Loucy (cell line): ENCODE results near the gene COMMD7.

Experiments used
- H2AFZ ChIP-seq: fragments of 200-600 bp; sonication (generic); 2 replicates; pipeline ENCODE4 v1.6.0; 2016; ENCODE audit warnings: antibody characterized with exemption, mild to moderate bottlenecking, low read length, moderate library complexity
- H3F3A ChIP-seq: fragments of 200-600 bp; 2 replicates; pipeline ENCODE4 v1.6.0; 2016; ENCODE audit warnings: antibody characterized with exemption, low read depth, mild to moderate bottlenecking
- H3K27me3 ChIP-seq: fragments of 200-600 bp; sonication (generic); 2 replicates; pipeline ENCODE4 v1.6.1; 2014; ENCODE audit warnings: low read length, mild to moderate bottlenecking; ENCODE audit not compliant: insufficient read depth, poor library complexity, severe bottlenecking
- H3K36me3 ChIP-seq: fragments of 200-600 bp; sonication (generic); 2 replicates; pipeline ENCODE4 v1.6.1; 2016; ENCODE audit warnings: low read length; ENCODE audit not compliant: insufficient read depth
- H3K4me1 ChIP-seq: fragments of 200-600 bp; sonication (generic); 2 replicates; pipeline ENCODE4 v1.5.1; 2014; ENCODE audit warnings: low read length, mild to moderate bottlenecking; ENCODE audit not compliant: insufficient read depth, poor library complexity, severe bottlenecking
- H3K4me2 ChIP-seq: fragments of 200-600 bp; sonication (generic); 2 replicates; pipeline ENCODE4 v1.6.0; 2014; ENCODE audit warnings: antibody characterized with exemption, low read length, low read depth, mild to moderate bottlenecking; ENCODE audit not compliant: poor library complexity, severe bottlenecking
- H3K4me3 ChIP-seq: fragments of 200-600 bp; sonication (generic); 2 replicates; pipeline ENCODE4 v1.5.1; 2014; ENCODE audit warnings: low read length, mild to moderate bottlenecking, mixed read lengths; ENCODE audit not compliant: poor library complexity, severe bottlenecking
- H3K79me2 ChIP-seq: fragments of 200-600 bp; sonication (generic); 2 replicates; pipeline ENCODE4 v1.6.1; 2014; ENCODE audit warnings: low read length; ENCODE audit not compliant: insufficient read depth
- H3K9ac ChIP-seq: fragments of 200-600 bp; sonication (generic); 2 replicates; pipeline ENCODE4 v1.6.0; 2014; ENCODE audit warnings: mild to moderate bottlenecking, low read depth, low read length, moderate library complexity; ENCODE audit not compliant: poor library complexity, severe bottlenecking
- H3K9me2 ChIP-seq: fragments of 200-600 bp; sonication (generic); replicated peaks from 2 replicates; pipeline ENCODE4 v1.6.1; 2016; ENCODE audit warnings: low read depth, low read length, mixed read lengths
- H3K9me3 ChIP-seq: fragments of 200-600 bp; sonication (generic); 2 replicates; pipeline ENCODE4 v1.6.1; 2014; ENCODE audit warnings: mild to moderate bottlenecking, antibody characterized with exemption, low read length, low read depth; ENCODE audit not compliant: insufficient read depth
- H4K20me1 ChIP-seq: fragments of 200-600 bp; sonication (generic); 2 replicates; pipeline ENCODE4 v1.6.0; 2014; ENCODE audit warnings: antibody characterized with exemption, low read length, mild to moderate bottlenecking; ENCODE audit not compliant: insufficient read depth, poor library complexity, severe bottlenecking
- CTCF ChIP-seq: fragments of 200-600 bp; sonication (generic); conservative IDR thresholded peaks from 2 replicates; pipeline ENCODE4 v1.5.1; 2014; ENCODE audit warnings: mild to moderate bottlenecking, antibody characterized with exemption, low read length
- EZH2phosphoT487 ChIP-seq: fragments of 200-600 bp; IDR thresholded peaks from 2 replicates; pipeline ENCODE4 v1.6.1; 2018; ENCODE audit warnings: antibody characterized with exemption, mild to moderate bottlenecking, moderate library complexity, borderline replicate concordance

COMMD7 gene

GRCh38 chr20:32660661-32661060, 82.6 kb downstream of the COMMD7 start:
- no peak overlapping the region for H3K9ac ChIP-seq
- no peaks in the 10 kb centered on the region for H3K36me3 ChIP-seq
- no peaks in the 10 kb centered on the region for H4K20me1 ChIP-seq
- H3F3A ChIP-seq, result no peaks in the 10 kb centered on the region
- H3K9me2 ChIP-seq, result no peaks in the 10 kb centered on the region
- H3K9me3 ChIP-seq, result peaks cover 5% of the 10 kb centered on the region; the same call in 1 of the 2 replicates
- H3K27me3 ChIP-seq, result no peaks in the 10 kb centered on the region
- peaks cover 9% of the 10 kb centered on the region; the same call in 1 of the 2 replicates for H3K79me2 ChIP-seq
- H3K4me2 ChIP-seq, result no peak overlapping the region
- TF ChIP-seq EZH2phosphoT487, result no peak
- no peak for TF ChIP-seq CTCF
- H2AFZ ChIP-seq, result no peak overlapping the region
- H3K4me3 ChIP-seq, result no peak overlapping the region
- H3K4me1 ChIP-seq, result peaks cover 35% of the 10 kb centered on the region

- Histone ChIP-seq H3K9me3 (peaks cover 5% of the 10 kb centered on the region; the same call in 1 of the 2 replicates), H3F3A (no peaks in the 10 kb centered on the region), H3K4me3 (no peak overlapping the region), H3K9me2 (no peaks in the 10 kb centered on the region), H3K36me3 (no peaks in the 10 kb centered on the region), H3K4me2 (no peak overlapping the region), H3K79me2 (no peaks in the 10 kb centered on the region), H3K4me1 (peaks cover 17% of the 10 kb centered on the region), H2AFZ (no peak overlapping the region), H3K9ac (no peak overlapping the region), H4K20me1 (no peaks in the 10 kb centered on the region), H3K27me3 (no peaks in the 10 kb centered on the region)
- no peak for TF ChIP-seq CTCF
- no peak for TF ChIP-seq EZH2phosphoT487
These were observed 86.4 kb downstream of the COMMD7 start for GRCh38 chr20:32656827-32657226.

GRCh38 chr20:32655903-32656512, 87.3 kb downstream of the COMMD7 start:
- no peaks in the 10 kb centered on the region for H3K9me2 ChIP-seq
- H3K27me3 ChIP-seq, result no peaks in the 10 kb centered on the region
- no peaks in the 10 kb centered on the region for H3F3A ChIP-seq
- no peaks in the 10 kb centered on the region for H3K79me2 ChIP-seq
- no peak overlapping the region for H2AFZ ChIP-seq
- H3K9ac ChIP-seq, result no peak overlapping the region
- no peaks in the 10 kb centered on the region for H4K20me1 ChIP-seq
- H3K4me1 ChIP-seq, result peaks cover 22% of the 10 kb centered on the region
- H3K4me2 ChIP-seq, result no peak overlapping the region
- peaks cover 5% of the 10 kb centered on the region; the same call in 1 of the 2 replicates for H3K9me3 ChIP-seq
- TF ChIP-seq CTCF (no peak), EZH2phosphoT487 (no peak)
- no peaks in the 10 kb centered on the region for H3K36me3 ChIP-seq
- no peak overlapping the region for H3K4me3 ChIP-seq
